Measurements from ENCODE around the gene MPPE1.

MPPE1 gene

DNA sequence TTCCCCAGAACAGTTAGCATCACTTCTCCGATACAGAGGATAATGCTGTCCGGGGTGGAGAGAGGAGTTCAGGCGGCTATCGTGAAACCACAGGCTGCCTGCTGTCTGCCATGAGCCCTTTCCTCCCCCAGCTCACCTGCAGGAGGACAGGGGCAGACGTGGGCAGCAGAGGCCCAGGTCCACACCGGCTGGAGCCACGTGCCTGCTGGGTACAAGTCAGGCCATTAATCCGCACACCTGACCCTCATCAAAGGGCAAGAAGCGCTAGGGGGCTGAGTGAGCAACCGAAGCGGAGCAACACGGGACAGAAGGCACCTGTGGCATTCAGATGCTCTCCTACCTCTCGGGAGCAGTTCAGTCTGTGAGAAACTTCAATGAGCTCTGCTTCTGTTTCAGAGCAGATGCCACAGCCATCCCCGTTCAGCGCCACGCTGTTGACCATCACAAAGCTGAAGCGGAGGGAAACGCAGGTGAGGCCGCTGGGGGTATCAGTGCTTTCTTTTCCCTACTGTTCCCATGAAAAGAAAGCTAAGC lies 21.5 kb downstream of the MPPE1 start:
- no peaks in the 10 kb centered on the region for H3K36me3 ChIP-seq (replicated peaks; ENCODE audit: insufficient read depth, low read length)

DNA sequence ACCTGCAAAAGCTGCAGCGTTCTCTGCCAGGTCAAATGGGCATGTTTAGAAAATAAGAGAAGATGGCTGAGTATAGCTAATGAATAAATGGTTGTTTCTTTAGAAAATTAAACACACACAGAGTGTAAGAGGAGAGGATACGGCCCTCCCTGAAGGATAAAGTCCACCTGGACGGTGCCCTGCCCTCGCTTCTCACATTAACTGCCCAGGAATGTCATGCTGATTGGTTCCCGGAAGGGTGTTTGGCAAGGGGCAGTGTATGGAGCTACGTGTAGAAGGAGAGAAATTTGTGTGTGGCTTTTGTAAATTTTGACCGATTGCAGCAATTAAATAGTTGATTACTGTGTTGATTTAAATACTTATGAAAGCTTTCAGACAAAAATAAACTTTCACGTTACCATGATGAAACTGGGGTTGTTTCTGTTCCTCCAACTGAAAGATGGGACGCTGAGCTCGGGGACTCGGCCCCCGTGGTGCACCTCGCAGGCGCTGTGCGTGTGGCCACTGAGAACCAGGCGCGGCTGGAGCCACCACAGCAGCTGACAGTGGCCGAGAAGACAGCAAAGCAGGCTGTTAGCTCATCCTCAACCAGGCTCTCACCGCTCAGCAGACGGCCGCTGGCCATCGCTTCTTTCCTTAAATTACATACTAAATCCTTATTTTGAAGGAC lies 22.7 kb downstream of the MPPE1 start:
- no peaks in the 10 kb centered on the region for H3K4me1 ChIP-seq (ENCODE audit: low read length)
- no peak overlapping the region for H3K4me2 ChIP-seq (ENCODE audit: low read depth, low read length)

More for the DNA sequence above, 21.5 kb downstream of the MPPE1 start:
- H3K79me2 ChIP-seq (ENCODE audit: low read length), result no peaks in the 10 kb centered on the region
- H3K4me2 ChIP-seq (ENCODE audit: low read depth, low read length), result no peak overlapping the region
- no peaks in the 10 kb centered on the region for H3F3A ChIP-seq (ENCODE audit: insufficient read depth, low read length)
- H2AFZ ChIP-seq (ENCODE audit: low read length), result no peak overlapping the region
- H3K4me1 ChIP-seq (ENCODE audit: low read length), result no peaks in the 10 kb centered on the region
- no peak overlapping the region for H3K27ac ChIP-seq (ENCODE audit: low read length)
- H3K9ac ChIP-seq (ENCODE audit: low read length), result no peak overlapping the region
- DNase-seq, result no peak
- no peaks in the 10 kb centered on the region for H3K9me2 ChIP-seq (replicated peaks; ENCODE audit: insufficient read depth, low read length)
- no peaks in the 10 kb centered on the region for H4K20me1 ChIP-seq (ENCODE audit: insufficient read depth, low read length)
- H3K9me3 ChIP-seq (replicated peaks; ENCODE audit: insufficient read depth, low read length), result no peaks in the 10 kb centered on the region
- no peak for TF ChIP-seq CTCF (IDR thresholded peaks at IDR 0.05; ENCODE audit: low read length)
- no peak overlapping the region for H3K4me3 ChIP-seq (ENCODE audit: low read length)
- no peaks in the 10 kb centered on the region for H3K27me3 ChIP-seq (replicated peaks; ENCODE audit: insufficient read depth, low read length)

DNA sequence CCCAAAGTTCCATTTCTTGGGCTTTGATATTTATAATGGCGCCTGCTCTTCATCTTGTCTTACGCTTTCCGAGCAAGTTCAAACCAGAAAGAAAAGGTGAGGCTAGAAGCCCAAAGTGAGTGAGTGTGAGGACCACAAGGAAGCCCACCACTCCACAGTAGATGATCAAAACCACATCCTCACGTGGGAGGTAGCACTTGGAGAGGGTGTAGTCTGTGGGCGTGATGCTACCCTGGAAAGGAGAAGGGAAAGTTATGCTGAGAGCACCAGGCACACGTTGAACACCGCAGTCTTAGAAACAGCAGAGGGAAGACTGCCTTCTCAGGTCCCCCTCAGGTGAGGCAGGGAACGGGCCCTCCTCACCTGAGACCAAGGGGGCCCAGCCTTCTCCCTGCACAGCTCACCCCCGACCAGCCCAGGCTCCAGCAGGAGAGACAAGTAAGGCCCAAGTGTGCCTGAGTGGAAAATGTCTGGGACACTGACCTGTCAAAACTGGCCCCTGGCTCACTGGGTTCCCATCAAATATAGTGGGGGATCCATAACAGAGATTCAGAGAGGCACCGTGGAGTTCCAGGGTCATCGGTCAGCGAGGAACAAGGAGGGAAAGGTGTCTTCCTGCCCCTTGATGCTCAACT lies 23.6 kb downstream of the MPPE1 start:
- H3K4me3 ChIP-seq (ENCODE audit: low read length), result no peak overlapping the region
- no peak for TF ChIP-seq EZH2 (optimal IDR thresholded peaks at IDR 0.05; ENCODE audit: low read depth, low read length)
- TF ChIP-seq CTCF (IDR thresholded peaks at IDR 0.05; ENCODE audit: low read length), result no peak
- no peak for TF ChIP-seq EZH2phosphoT487 (IDR thresholded peaks at IDR 0.05; ENCODE audit: low read length)
- H3K9ac ChIP-seq (ENCODE audit: low read length), result no peak overlapping the region
- H3K9me3 ChIP-seq (replicated peaks; ENCODE audit: insufficient read depth, low read length), result no peaks in the 10 kb centered on the region
- H2AFZ ChIP-seq (ENCODE audit: low read length), result no peak overlapping the region
- no peak overlapping the region for H3K4me2 ChIP-seq (ENCODE audit: low read depth, low read length)
- H3K36me3 ChIP-seq (replicated peaks; ENCODE audit: insufficient read depth, low read length), result no peaks in the 10 kb centered on the region
- H3K79me2 ChIP-seq (ENCODE audit: low read length), result no peaks in the 10 kb centered on the region
- no peak overlapping the region for H3K27ac ChIP-seq (ENCODE audit: low read length)
- H4K20me1 ChIP-seq (ENCODE audit: insufficient read depth, low read length), result no peaks in the 10 kb centered on the region
- no peaks in the 10 kb centered on the region for H3K4me1 ChIP-seq (ENCODE audit: low read length)
- no peaks in the 10 kb centered on the region for H3K27me3 ChIP-seq (replicated peaks; ENCODE audit: insufficient read depth, low read length)
- no peaks in the 10 kb centered on the region for H3F3A ChIP-seq (ENCODE audit: insufficient read depth, low read length)
- H3K9me2 ChIP-seq (replicated peaks; ENCODE audit: insufficient read depth, low read length), result no peaks in the 10 kb centered on the region
- no peak for DNase-seq

More for the DNA sequence above, 22.7 kb downstream of the MPPE1 start:
- TF ChIP-seq CTCF (IDR thresholded peaks at IDR 0.05; ENCODE audit: low read length) (no peak), EZH2 (optimal IDR thresholded peaks at IDR 0.05; ENCODE audit: low read depth, low read length) (no peak), EZH2phosphoT487 (IDR thresholded peaks at IDR 0.05; ENCODE audit: low read length) (no peak)
- Histone ChIP-seq H3K9ac (ENCODE audit: low read length) (no peak overlapping the region), H4K20me1 (ENCODE audit: insufficient read depth, low read length) (no peaks in the 10 kb centered on the region), H3K9me3 (replicated peaks; ENCODE audit: insufficient read depth, low read length) (no peaks in the 10 kb centered on the region), H3K9me2 (replicated peaks; ENCODE audit: insufficient read depth, low read length) (no peaks in the 10 kb centered on the region), H3K27me3 (replicated peaks; ENCODE audit: insufficient read depth, low read length) (no peaks in the 10 kb centered on the region), H3K36me3 (replicated peaks; ENCODE audit: insufficient read depth, low read length) (no peaks in the 10 kb centered on the region), H3K27ac (ENCODE audit: low read length) (no peak overlapping the region), H3F3A (ENCODE audit: insufficient read depth, low read length) (no peaks in the 10 kb centered on the region), H2AFZ (ENCODE audit: low read length) (no peak overlapping the region), H3K4me3 (ENCODE audit: low read length) (no peak overlapping the region), H3K79me2 (ENCODE audit: low read length) (no peaks in the 10 kb centered on the region)
- DNase-seq, result no peak
